Liver (tissue), 9 donors: ENCODE data around the gene SCRG1. TPM values are rescaled to one million over a fixed set of nuclear protein-coding genes. Genes with fewer than 3 reads are reported as not detected.

Experiments
- DNase-seq: peaks from one replicate; pipeline ENCODE4 v3.0.0-alpha.2; 2017; ENCODE audit warnings: low spot score
- H3K27ac ChIP-seq, 2 donors: one replicate each; pipeline ENCODE4 v1.7.0; 2013; ENCODE audit warnings: inconsistent platforms in 2 of 2, low read length in 2 of 2, control low read depth in 1 of 2, low read depth in 1 of 2, mild to moderate bottlenecking in 1 of 2
- H3K27me3 ChIP-seq, 4 donors: one replicate each; pipeline versions ENCODE4 v1.6.1 to v1.7.0; 2013; ENCODE audit warnings: low read length in 3 of 4, inconsistent platforms in 1 of 4, mild to moderate bottlenecking in 1 of 4, moderate library complexity in 1 of 4; ENCODE audit not compliant: control insufficient read depth in 4 of 4, insufficient read depth in 4 of 4
- H3K36me3 ChIP-seq, 4 donors: one replicate each; pipeline versions ENCODE4 v1.6.1 to v1.7.0; 2013; ENCODE audit warnings: low read length in 3 of 4, mild to moderate bottlenecking in 3 of 4, low read depth in 1 of 4, moderate library complexity in 1 of 4; ENCODE audit not compliant: control insufficient read depth in 4 of 4, insufficient read depth in 3 of 4
- H3K4me1 ChIP-seq, 4 donors: one replicate each; pipeline versions ENCODE4 v1.6.1 to v1.7.0; 2013; ENCODE audit warnings: low read length in 3 of 4, mild to moderate bottlenecking in 3 of 4, moderate library complexity in 1 of 4; ENCODE audit not compliant: control insufficient read depth in 4 of 4, insufficient read depth in 4 of 4
- H3K4me3 ChIP-seq, 3 donors: one replicate each; pipeline versions ENCODE4 v1.6.1 to v1.7.0; 2013; ENCODE audit warnings: low read length in 3 of 3, control low read depth in 1 of 3, low read depth in 1 of 3, mild to moderate bottlenecking in 1 of 3
- H3K9ac ChIP-seq, 2 donors: one replicate each; pipeline ENCODE4 v1.7.0; 2013; ENCODE audit warnings: low read length in 2 of 2, mild to moderate bottlenecking in 2 of 2, moderate library complexity in 2 of 2, control low read depth in 1 of 2, low read depth in 1 of 2
- H3K9me3 ChIP-seq, 4 donors: one replicate each; pipeline versions ENCODE4 v1.6.1 to v1.7.0; 2013; ENCODE audit warnings: low read length in 3 of 4; ENCODE audit not compliant: control insufficient read depth in 4 of 4
- ATF3 ChIP-seq: IDR thresholded peaks from 2 replicates; pipeline ENCODE4 v1.6.1; 2016; ENCODE audit warnings: antibody characterized with exemption
- EGR1 ChIP-seq, 2 donors: IDR thresholded peaks; 2 replicates each; pipeline ENCODE4 v1.6.1; 2016 to 2018; ENCODE audit warnings: antibody characterized with exemption in 2 of 2, low read depth in 2 of 2
- FOXA1 ChIP-seq: IDR thresholded peaks from 2 replicates; pipeline ENCODE4 v1.6.1; 2016; ENCODE audit warnings: antibody characterized with exemption
- FOXA2 ChIP-seq: IDR thresholded peaks from 2 replicates; pipeline ENCODE4 v1.6.1; 2016; ENCODE audit warnings: antibody characterized with exemption
- GABPA ChIP-seq, 2 donors: IDR thresholded peaks in 1 of 2; conservative IDR thresholded peaks in 1 of 2; 2 replicates each; pipeline ENCODE4 v1.6.1; 2016; ENCODE audit warnings: antibody characterized with exemption in 2 of 2, mild to moderate bottlenecking in 1 of 2, moderate library complexity in 1 of 2
- HNF4A ChIP-seq, 2 donors: conservative IDR thresholded peaks; 2 replicates each; pipeline ENCODE4 v1.6.1; 2016; ENCODE audit warnings: antibody characterized with exemption in 2 of 2, mild to moderate bottlenecking in 2 of 2
- HNF4G ChIP-seq: IDR thresholded peaks from 2 replicates; pipeline ENCODE4 v1.6.1; 2016; ENCODE audit warnings: antibody characterized with exemption
- JUND ChIP-seq, 2 donors: IDR thresholded peaks; 2 replicates each; pipeline ENCODE4 v1.6.1; 2016; ENCODE audit warnings: antibody characterized with exemption in 2 of 2
- MAX ChIP-seq: IDR thresholded peaks from 2 replicates; pipeline ENCODE4 v1.6.1; 2016; ENCODE audit warnings: antibody characterized with exemption
- NR2F2 ChIP-seq: IDR thresholded peaks from 2 replicates; pipeline ENCODE4 v1.6.1; 2016; ENCODE audit warnings: antibody characterized with exemption
- RAD21 ChIP-seq, 2 donors: IDR thresholded peaks; 2 replicates each; pipeline ENCODE4 v1.6.1; 2016; ENCODE audit warnings: antibody characterized with exemption in 2 of 2, mild to moderate bottlenecking in 2 of 2
- REST ChIP-seq: IDR thresholded peaks from 2 replicates; pipeline ENCODE4 v1.6.1; 2016; ENCODE audit warnings: antibody characterized with exemption, mild to moderate bottlenecking
- RXRA ChIP-seq, 2 donors: IDR thresholded peaks; 2 replicates each; pipeline ENCODE4 v1.6.1; 2017 to 2018; ENCODE audit warnings: antibody characterized with exemption in 2 of 2, mild to moderate bottlenecking in 1 of 2
- SP1 ChIP-seq: IDR thresholded peaks from 2 replicates; pipeline ENCODE4 v1.6.1; 2018; ENCODE audit warnings: antibody characterized with exemption, mild to moderate bottlenecking
- TAF1 ChIP-seq: conservative IDR thresholded peaks from 2 replicates; pipeline ENCODE4 v1.6.1; 2016; ENCODE audit warnings: antibody characterized with exemption, mild to moderate bottlenecking
- YY1 ChIP-seq: IDR thresholded peaks from 2 replicates; pipeline ENCODE4 v1.6.1; 2016; ENCODE audit warnings: antibody characterized with exemption, mild to moderate bottlenecking
- WGBS: extraction: QIAGEN DNeasy Blood & Tissue Kit; methylation state at CpG from one replicate; pipeline ENCODE4 v1.1.7; 2013; 5-methylcytosine and 5-hydroxymethylcytosine counted together
- polyA plus RNA-seq, 2 donors: library from polyadenylated mRNA; stranded (reverse) in 1 of 2; unstranded in 1 of 2; fragments of 200-250 nt in 1 of 2; fragments of >200 nt in 1 of 2; fragmentation: Nextera tagmentation in 1 of 2; extraction: Ambion mirVana in 1 of 2; gene quantifications; one replicate each; pipeline versions ENCODE4 v1.2.1 to v1.2.3, GENCODE V29; 2013 to 2015
- total RNA-seq, 2 donors: library from RNA; depleted of rRNA; stranded (reverse); fragments of >200 nt; gene quantifications; one replicate each; pipeline ENCODE4 v1.2.3, GENCODE V29; 2014
- TF ChIP-seq, protein P1 (sequence below): fragments of 150-350 bp; IDR thresholded peaks from 2 replicates; pipeline ENCODE4 v1.5.1; 2017; ENCODE audit warnings: improper control_type of control experiment, low read depth, low read length; ENCODE audit not compliant: missing input control
- TF ChIP-seq, protein P2 (sequence below): IDR thresholded peaks from 2 replicates; pipeline ENCODE4 v1.6.1; 2016; ENCODE audit warnings: antibody characterized with exemption
- donor health status: healthy.
- donor health status: healthy.
- donor health status: healthy.
- donor health status: healthy.
- donor health status: healthy.

The SCRG1 gene
- total and polyA plus RNA-seq, 4 donors, result under 0.01 to 0.46 (median 0.01) TPM; not detected in 1

DNA sequence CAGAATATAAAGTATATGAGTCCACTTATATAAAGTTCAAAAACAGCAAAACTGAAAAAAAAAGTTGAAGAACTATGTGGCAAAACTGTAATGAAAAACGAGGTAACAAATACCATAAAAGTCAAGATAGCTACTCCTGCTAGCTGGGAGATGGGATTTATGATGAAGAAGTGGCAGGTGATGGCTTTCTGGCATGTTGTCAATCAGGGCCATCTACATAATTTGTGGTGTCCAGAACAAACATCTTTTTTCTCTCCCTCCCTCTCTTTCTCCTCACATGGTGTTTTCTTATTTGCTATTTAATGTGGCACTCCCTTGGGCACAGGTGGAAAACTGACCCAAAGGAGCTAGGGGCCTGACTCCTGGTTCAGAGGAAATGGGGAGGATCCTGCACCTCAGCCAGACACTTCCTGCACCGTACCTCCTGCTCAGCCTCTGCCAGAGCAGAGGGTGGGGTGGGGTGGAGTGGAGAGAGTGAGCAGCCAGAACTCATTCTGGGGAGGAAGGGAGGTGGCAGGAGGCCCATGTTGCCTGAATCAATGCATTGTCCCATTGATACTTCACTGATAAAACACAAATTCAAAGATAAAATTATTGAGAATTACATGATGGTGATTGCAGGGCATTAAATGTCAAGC, 33.4 kb downstream of the SCRG1 start:
- peaks cover 0 to 7% (median 2%) of the 10 kb centered on the region in 4 donors for H3K4me1 ChIP-seq
- no peak for DNase-seq
- WGBS, result 41% methylated on average over 2 of the region's 2 CpGs

More for the DNA sequence above, 33.4 kb downstream of the SCRG1 start:
- no peaks in the 10 kb centered on the region for H3K9me3 ChIP-seq
- no peaks in the 10 kb centered on the region for H3K27me3 ChIP-seq
- H3K4me3 ChIP-seq, result no peak overlapping the region
- no peak for TF ChIP-seq JUND (IDR thresholded peaks at IDR 0.05)
- no peak for TF ChIP-seq YY1
- TF ChIP-seq, protein P1, sequence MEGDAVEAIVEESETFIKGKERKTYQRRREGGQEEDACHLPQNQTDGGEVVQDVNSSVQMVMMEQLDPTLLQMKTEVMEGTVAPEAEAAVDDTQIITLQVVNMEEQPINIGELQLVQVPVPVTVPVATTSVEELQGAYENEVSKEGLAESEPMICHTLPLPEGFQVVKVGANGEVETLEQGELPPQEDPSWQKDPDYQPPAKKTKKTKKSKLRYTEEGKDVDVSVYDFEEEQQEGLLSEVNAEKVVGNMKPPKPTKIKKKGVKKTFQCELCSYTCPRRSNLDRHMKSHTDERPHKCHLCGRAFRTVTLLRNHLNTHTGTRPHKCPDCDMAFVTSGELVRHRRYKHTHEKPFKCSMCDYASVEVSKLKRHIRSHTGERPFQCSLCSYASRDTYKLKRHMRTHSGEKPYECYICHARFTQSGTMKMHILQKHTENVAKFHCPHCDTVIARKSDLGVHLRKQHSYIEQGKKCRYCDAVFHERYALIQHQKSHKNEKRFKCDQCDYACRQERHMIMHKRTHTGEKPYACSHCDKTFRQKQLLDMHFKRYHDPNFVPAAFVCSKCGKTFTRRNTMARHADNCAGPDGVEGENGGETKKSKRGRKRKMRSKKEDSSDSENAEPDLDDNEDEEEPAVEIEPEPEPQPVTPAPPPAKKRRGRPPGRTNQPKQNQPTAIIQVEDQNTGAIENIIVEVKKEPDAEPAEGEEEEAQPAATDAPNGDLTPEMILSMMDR, result no peak
- no peak for TF ChIP-seq RXRA (IDR thresholded peaks at IDR 0.05)
- no peak for TF ChIP-seq MAX
- no peak for TF ChIP-seq TAF1
- TF ChIP-seq GABPA (IDR thresholded peaks at IDR 0.05 in 1 of 2, conservative IDR thresholded peaks at IDR 0.05 in 1 of 2), result no peak
- no peak for TF ChIP-seq HNF4G
- TF ChIP-seq RAD21 (IDR thresholded peaks at IDR 0.05), result no peak
- TF ChIP-seq SP1, result no peak
- TF ChIP-seq, protein P2, sequence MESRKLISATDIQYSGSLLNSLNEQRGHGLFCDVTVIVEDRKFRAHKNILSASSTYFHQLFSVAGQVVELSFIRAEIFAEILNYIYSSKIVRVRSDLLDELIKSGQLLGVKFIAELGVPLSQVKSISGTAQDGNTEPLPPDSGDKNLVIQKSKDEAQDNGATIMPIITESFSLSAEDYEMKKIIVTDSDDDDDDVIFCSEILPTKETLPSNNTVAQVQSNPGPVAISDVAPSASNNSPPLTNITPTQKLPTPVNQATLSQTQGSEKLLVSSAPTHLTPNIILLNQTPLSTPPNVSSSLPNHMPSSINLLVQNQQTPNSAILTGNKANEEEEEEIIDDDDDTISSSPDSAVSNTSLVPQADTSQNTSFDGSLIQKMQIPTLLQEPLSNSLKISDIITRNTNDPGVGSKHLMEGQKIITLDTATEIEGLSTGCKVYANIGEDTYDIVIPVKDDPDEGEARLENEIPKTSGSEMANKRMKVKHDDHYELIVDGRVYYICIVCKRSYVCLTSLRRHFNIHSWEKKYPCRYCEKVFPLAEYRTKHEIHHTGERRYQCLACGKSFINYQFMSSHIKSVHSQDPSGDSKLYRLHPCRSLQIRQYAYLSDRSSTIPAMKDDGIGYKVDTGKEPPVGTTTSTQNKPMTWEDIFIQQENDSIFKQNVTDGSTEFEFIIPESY, result no peak
- TF ChIP-seq ATF3, result no peak
- TF ChIP-seq NR2F2, result no peak
- TF ChIP-seq FOXA1, result no peak
- TF ChIP-seq FOXA2, result no peak
- no peak for TF ChIP-seq EGR1 (IDR thresholded peaks at IDR 0.05; ENCODE audit: low read depth in 2 of 2)
- TF ChIP-seq REST, result no peak
- TF ChIP-seq HNF4A (conservative IDR thresholded peaks at IDR 0.05), result no peak
- H3K27ac ChIP-seq, result no peak overlapping the region
- no peaks in the 10 kb centered on the region for H3K36me3 ChIP-seq
- no peak overlapping the region for H3K9ac ChIP-seq
